ENCODE data around the gene COL8A2.

Gene COL8A2

GRCh38 chr1:36163426-36163825 lies 38.4 kb upstream of the COL8A2 start:
- no peak for TF ChIP-seq CTCF (IDR thresholded peaks at IDR 0.05; ENCODE audit: low read depth, low read length)
- Histone ChIP-seq H3K4me3 (ENCODE audit: low read depth, low read length) (no peak overlapping the region), H3K36me3 (peaks cover 49% of the 10 kb centered on the region), H3K9me3 (ENCODE audit: severe bottlenecking) (no peaks in the 10 kb centered on the region), H3K27me3 (ENCODE audit: insufficient read depth, low read depth, severe bottlenecking) (no peaks in the 10 kb centered on the region), H3K27ac (no peak overlapping the region)
- no peak for DNase-seq

GRCh38 chr1:36162680-36163239 lies 37.7 kb upstream of the COL8A2 start:
- Histone ChIP-seq H3K4me3 (ENCODE audit: low read depth, low read length) (no peak overlapping the region), H3K36me3 (peaks cover 45% of the 10 kb centered on the region), H3K9me3 (ENCODE audit: severe bottlenecking) (no peaks in the 10 kb centered on the region), H3K27me3 (ENCODE audit: insufficient read depth, low read depth, severe bottlenecking) (no peaks in the 10 kb centered on the region), H3K27ac (no peak overlapping the region)
- no peak for TF ChIP-seq CTCF (IDR thresholded peaks at IDR 0.05; ENCODE audit: low read depth, low read length)
- DNase-seq, result no peak

- no peak overlapping the region for H3K27ac ChIP-seq
- H3K27me3 ChIP-seq (ENCODE audit: insufficient read depth, low read depth, severe bottlenecking), result no peaks in the 10 kb centered on the region
- no peak overlapping the region for H3K4me3 ChIP-seq (ENCODE audit: low read depth, low read length)
- H3K36me3 ChIP-seq, result peaks cover 39% of the 10 kb centered on the region
- DNase-seq, result no peak
- no peaks in the 10 kb centered on the region for H3K9me3 ChIP-seq (ENCODE audit: severe bottlenecking)
- TF ChIP-seq CTCF (IDR thresholded peaks at IDR 0.05; ENCODE audit: low read depth, low read length), result no peak
Observed at GRCh38 chr1:36161641-36162531, 36.9 kb upstream of the COL8A2 start.

GRCh38 chr1:36160949-36161485 lies 36.0 kb upstream of the COL8A2 start:
- Histone ChIP-seq H3K27me3 (ENCODE audit: insufficient read depth, low read depth, severe bottlenecking) (no peaks in the 10 kb centered on the region), H3K27ac (peak overlapping the region; percentile 25), H3K9me3 (ENCODE audit: severe bottlenecking) (no peaks in the 10 kb centered on the region), H3K4me3 (ENCODE audit: low read depth, low read length) (peak overlapping the region; percentile 22), H3K36me3 (peaks cover 42% of the 10 kb centered on the region)
- peak; percentile 45 for TF ChIP-seq CTCF (IDR thresholded peaks at IDR 0.05; ENCODE audit: low read depth, low read length)
- DNase-seq, result peak; percentile 72

GRCh38 chr1:36160388-36160948 lies 35.4 kb upstream of the COL8A2 start:
- peak overlapping the region; percentile 25 for H3K27ac ChIP-seq

More at GRCh38 chr1:36160388-36160948, 35.4 kb upstream of the COL8A2 start:
- Histone ChIP-seq H3K9me3 (ENCODE audit: severe bottlenecking) (no peaks in the 10 kb centered on the region), H3K36me3 (peaks cover 42% of the 10 kb centered on the region), H3K4me3 (ENCODE audit: low read depth, low read length) (peak overlapping the region; percentile 22; the same call in 1 of the 2 replicates), H3K27me3 (ENCODE audit: insufficient read depth, low read depth, severe bottlenecking) (no peaks in the 10 kb centered on the region)
- no peak for DNase-seq
- no peak for TF ChIP-seq CTCF (IDR thresholded peaks at IDR 0.05; ENCODE audit: low read depth, low read length)

All from WERI-Rb-1 (cell line).